ENCODE results near the gene SAMM50.

DNA sequence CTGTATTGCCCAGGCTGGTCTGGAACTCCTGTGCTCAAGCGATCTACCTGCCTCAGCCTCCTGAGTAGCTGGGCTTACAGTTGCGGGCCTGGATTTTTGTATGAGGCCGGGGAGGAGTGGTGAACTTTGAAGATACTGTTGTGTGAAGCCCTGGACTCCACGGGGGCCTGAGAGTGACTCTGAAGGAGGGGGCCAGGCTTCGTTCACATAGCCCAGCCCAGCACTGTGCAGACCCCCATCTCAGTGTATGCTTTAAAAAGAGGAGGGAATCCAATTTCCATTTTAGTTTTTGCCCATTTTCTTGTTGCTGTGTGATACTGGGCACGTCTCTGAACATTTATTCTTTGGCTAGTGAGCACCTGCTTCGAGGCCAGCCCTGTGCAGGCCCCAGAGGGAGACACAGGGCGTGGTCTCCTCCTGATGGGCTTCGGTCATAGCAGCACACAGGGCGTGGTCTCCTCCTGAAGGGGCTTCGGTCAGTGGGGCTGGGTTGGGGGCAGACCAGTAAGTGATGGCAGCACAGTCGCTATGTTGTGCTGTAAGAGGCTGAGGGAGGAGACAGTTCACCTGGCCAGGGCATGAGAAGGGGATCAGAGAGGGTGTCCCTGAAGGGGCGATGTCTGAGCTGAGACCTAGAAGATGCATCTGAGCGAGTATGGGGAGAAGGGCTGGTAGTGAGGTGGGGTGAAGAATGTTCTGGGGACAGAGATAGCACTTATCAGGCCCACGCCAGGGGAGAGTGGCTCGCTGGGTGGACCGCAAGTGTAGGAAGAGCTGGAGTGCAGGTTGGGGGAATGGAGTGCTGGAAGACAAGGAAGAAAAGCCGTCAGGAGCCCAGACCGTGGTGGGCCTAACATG is 14.0 kb downstream of the SAMM50 start:
- TF ChIP-seq, protein P1, sequence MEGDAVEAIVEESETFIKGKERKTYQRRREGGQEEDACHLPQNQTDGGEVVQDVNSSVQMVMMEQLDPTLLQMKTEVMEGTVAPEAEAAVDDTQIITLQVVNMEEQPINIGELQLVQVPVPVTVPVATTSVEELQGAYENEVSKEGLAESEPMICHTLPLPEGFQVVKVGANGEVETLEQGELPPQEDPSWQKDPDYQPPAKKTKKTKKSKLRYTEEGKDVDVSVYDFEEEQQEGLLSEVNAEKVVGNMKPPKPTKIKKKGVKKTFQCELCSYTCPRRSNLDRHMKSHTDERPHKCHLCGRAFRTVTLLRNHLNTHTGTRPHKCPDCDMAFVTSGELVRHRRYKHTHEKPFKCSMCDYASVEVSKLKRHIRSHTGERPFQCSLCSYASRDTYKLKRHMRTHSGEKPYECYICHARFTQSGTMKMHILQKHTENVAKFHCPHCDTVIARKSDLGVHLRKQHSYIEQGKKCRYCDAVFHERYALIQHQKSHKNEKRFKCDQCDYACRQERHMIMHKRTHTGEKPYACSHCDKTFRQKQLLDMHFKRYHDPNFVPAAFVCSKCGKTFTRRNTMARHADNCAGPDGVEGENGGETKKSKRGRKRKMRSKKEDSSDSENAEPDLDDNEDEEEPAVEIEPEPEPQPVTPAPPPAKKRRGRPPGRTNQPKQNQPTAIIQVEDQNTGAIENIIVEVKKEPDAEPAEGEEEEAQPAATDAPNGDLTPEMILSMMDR (IDR thresholded peaks at IDR 0.05; ENCODE audit: low read depth, low read length, poor library complexity, severe bottlenecking) = no peak
- TF ChIP-seq EZH2phosphoT487 (IDR thresholded peaks at IDR 0.05; ENCODE audit: borderline replicate concordance, low read length) = no peak
